Progenitor cell of endocrine pancreas (in vitro differentiated cells): ENCODE data around the gene CAPS. TPM values are rescaled to one million over a fixed set of nuclear protein-coding genes. Genes with fewer than 3 reads are reported as not detected.

Experiments
- DNase-seq: peaks from one replicate; pipeline ENCODE4 v3.0.0; 2021; ENCODE audit warnings: low spot score; ENCODE audit not compliant: unreplicated experiment
- H3K27ac Mint-ChIP-seq: 2 replicates; pipeline ENCODE4 v1.8.0; 2021; ENCODE audit warnings: mild to moderate bottlenecking, moderate library complexity, mixed read lengths
- H3K27me3 Mint-ChIP-seq: 2 replicates; pipeline ENCODE4 v1.8.0; 2021; ENCODE audit warnings: mixed read lengths
- H3K36me3 Mint-ChIP-seq: 2 replicates; pipeline ENCODE4 v1.8.0; 2022; ENCODE audit warnings: mixed read lengths; ENCODE audit not compliant: insufficient read depth
- H3K4me1 Mint-ChIP-seq: 2 replicates; pipeline ENCODE4 v1.8.0; 2021; ENCODE audit warnings: low read depth, mixed read lengths
- H3K4me3 Mint-ChIP-seq: 2 replicates; pipeline ENCODE4 v1.8.0; 2021; ENCODE audit warnings: low read depth, mild to moderate bottlenecking, moderate library complexity, mixed read lengths
- H3K9me3 Mint-ChIP-seq: 2 replicates; pipeline ENCODE4 v1.8.0; 2021; ENCODE audit warnings: low read depth, mixed read lengths
- CTCF ChIP-seq: fragments of 200-600 bp; sonication (generic); IDR thresholded peaks from one replicate; pipeline ENCODE4 v1.5.0; 2021; ENCODE audit warnings: antibody characterized with exemption, mild to moderate bottlenecking; ENCODE audit not compliant: unreplicated experiment
- total RNA-seq: library from RNA; stranded (reverse); gene quantifications from 2 replicates; pipeline ENCODE4 v1.2.1, GENCODE V29; 2021

The CAPS gene
- total RNA-seq, 1 donor from 2014 or later: 22.5 TPM

- Mint-ChIP-seq H3K27me3 (no peaks in the 10 kb centered on the region), H3K27ac (no peak overlapping the region), H3K9me3 (no peaks in the 10 kb centered on the region), H3K4me3 (no peak overlapping the region), H3K4me1 (no peaks in the 10 kb centered on the region), H3K36me3 (peaks cover 17% of the 10 kb centered on the region)
- no peak for TF ChIP-seq CTCF
- no peak for DNase-seq
These were observed 11.9 kb downstream of the CAPS start for GRCh38 chr19:5925830-5926427.

GRCh38 chr19:5926641-5927440 is 12.8 kb downstream of the CAPS start:
- H3K27me3 Mint-ChIP-seq: no peaks in the 10 kb centered on the region
- TF ChIP-seq CTCF: no peak
- H3K4me1 Mint-ChIP-seq: no peaks in the 10 kb centered on the region
- no peak overlapping the region for H3K4me3 Mint-ChIP-seq
- no peak overlapping the region for H3K27ac Mint-ChIP-seq
- no peak for DNase-seq
- no peaks in the 10 kb centered on the region for H3K9me3 Mint-ChIP-seq
- peaks cover 16% of the 10 kb centered on the region for H3K36me3 Mint-ChIP-seq

- TF ChIP-seq CTCF: no peak
- no peaks in the 10 kb centered on the region for H3K9me3 Mint-ChIP-seq
- DNase-seq: no peak
- no peak overlapping the region for H3K27ac Mint-ChIP-seq
- peaks cover 14% of the 10 kb centered on the region for H3K36me3 Mint-ChIP-seq
- H3K27me3 Mint-ChIP-seq: no peaks in the 10 kb centered on the region
- H3K4me1 Mint-ChIP-seq: no peaks in the 10 kb centered on the region
- no peak overlapping the region for H3K4me3 Mint-ChIP-seq
These were observed 13.4 kb downstream of the CAPS start for GRCh38 chr19:5927441-5927821.

GRCh38 chr19:5929179-5929578 is 15.1 kb downstream of the CAPS start:
- H3K9me3 Mint-ChIP-seq: no peaks in the 10 kb centered on the region
- peaks cover 13% of the 10 kb centered on the region for H3K36me3 Mint-ChIP-seq
- no peaks in the 10 kb centered on the region for H3K4me1 Mint-ChIP-seq
- no peak for TF ChIP-seq CTCF
- H3K27ac Mint-ChIP-seq: no peak overlapping the region
- no peaks in the 10 kb centered on the region for H3K27me3 Mint-ChIP-seq
- H3K4me3 Mint-ChIP-seq: no peak overlapping the region
- no peak for DNase-seq

GRCh38 chr19:5929625-5930024 is 15.6 kb downstream of the CAPS start:
- no peaks in the 10 kb centered on the region for H3K9me3 Mint-ChIP-seq
- peaks cover 12% of the 10 kb centered on the region for H3K36me3 Mint-ChIP-seq
- no peak overlapping the region for H3K4me3 Mint-ChIP-seq
- no peak for DNase-seq
- TF ChIP-seq CTCF: no peak
- no peaks in the 10 kb centered on the region for H3K4me1 Mint-ChIP-seq
- H3K27me3 Mint-ChIP-seq: no peaks in the 10 kb centered on the region
- no peak overlapping the region for H3K27ac Mint-ChIP-seq
